Measurements from ENCODE around the gene LRRC7. TPM values are rescaled to one million over a fixed set of nuclear protein-coding genes. Genes with fewer than 3 reads are reported as not detected.

The LRRC7 gene
- total RNA-seq, 4 donors from 2014 or later, result 0.12 to 0.32 TPM; not detected in 2

GRCh38 chr1:70171512-70171911 lies 603.8 kb downstream of the LRRC7 start:
- no peak for TF ChIP-seq CTCF (IDR thresholded peaks at IDR 0.05)
- ATAC-seq (ENCODE audit: low FRiP score) (no peak), DNase-seq (ENCODE audit: low spot score) (no peak)

Measured in omental fat pad (tissue), 4 donors.